PC-9 (cell line): ENCODE data around the gene KEL. TPM values are rescaled to one million over a fixed set of nuclear protein-coding genes. Genes with fewer than 3 reads are reported as not detected.

ENCODE experiments used
- BruUV-seq: library from RNA; stranded (reverse); fragments of 400-500 nt; replicated peaks from 2 replicates; lab custom pipeline; 2021; lab: Mats Ljungman, UMichigan
- CTCF ChIA-PET: fragments of 300-600 bp; sonication (Branson Sonifier 250); formaldehyde crosslinking; loops from one replicate; lab custom pipeline; 2022; ENCODE audit warnings: antibody characterized with exemption; lab: Charles Lee
- POLR2A ChIA-PET: fragments of 300-600 bp; sonication (Branson Sonifier 250); formaldehyde crosslinking; loops from one replicate; lab custom pipeline; 2022; ENCODE audit warnings: antibody characterized with exemption; ENCODE audit not compliant: unreplicated experiment; lab: Charles Lee
- DNase-seq, 2 experiments: peaks; one replicate each; pipeline versions ENCODE4 v3.0.0 to v3.0.0-alpha.2; 2015 to 2022; ENCODE audit warnings: mixed read lengths in 1 of 2
- H2AFZ ChIP-seq: fragments of 200-600 bp; sonication (generic); 2 replicates; pipeline ENCODE4 v1.8.1; 2017; ENCODE audit warnings: antibody characterized with exemption
- H3F3A ChIP-seq: fragments of 200-600 bp; sonication (generic); 2 replicates; pipeline ENCODE4 v1.8.1; 2017; ENCODE audit warnings: antibody characterized with exemption, mild to moderate bottlenecking, low read depth; ENCODE audit not compliant: insufficient read depth
- H3K27ac ChIP-seq: fragments of 200-600 bp; sonication (generic); 2 replicates; pipeline ENCODE4 v1.6.1; 2016; ENCODE audit warnings: mixed run types
- H3K27me3 ChIP-seq: fragments of 200-600 bp; sonication (generic); 2 replicates; pipeline ENCODE4 v1.6.1; 2016; ENCODE audit warnings: low read depth, mixed run types; ENCODE audit not compliant: insufficient read depth
- H3K36me3 ChIP-seq: fragments of 200-600 bp; sonication (generic); 2 replicates; pipeline ENCODE4 v1.6.1; 2016; ENCODE audit warnings: low read depth, mixed run types
- H3K4me1 ChIP-seq: fragments of 200-600 bp; sonication (generic); replicated peaks from 2 replicates; pipeline ENCODE4 v1.6.1; 2016; ENCODE audit warnings: mixed run types; ENCODE audit not compliant: insufficient read depth
- H3K4me2 ChIP-seq: fragments of 200-600 bp; sonication (generic); 2 replicates; pipeline ENCODE4 v1.6.1; 2017; ENCODE audit warnings: mixed run types
- H3K4me3 ChIP-seq: fragments of 200-600 bp; sonication (generic); 2 replicates; pipeline ENCODE4 v1.6.1; 2016; ENCODE audit warnings: mixed run types
- H3K79me2 ChIP-seq: fragments of 200-600 bp; sonication (generic); 2 replicates; pipeline ENCODE4 v1.6.1; 2017; ENCODE audit warnings: low read depth, mixed run types
- H3K9me2 ChIP-seq: fragments of 200-600 bp; sonication (generic); 2 replicates; pipeline ENCODE4 v1.8.1; 2017; ENCODE audit warnings: mild to moderate bottlenecking; ENCODE audit not compliant: insufficient read depth
- H3K9me3 ChIP-seq: fragments of 200-600 bp; sonication (generic); 2 replicates; pipeline ENCODE4 v1.8.1; 2016; ENCODE audit warnings: low read depth; ENCODE audit not compliant: insufficient read depth
- H4K20me1 ChIP-seq: fragments of 200-600 bp; sonication (generic); 2 replicates; pipeline ENCODE4 v1.8.1; 2017; ENCODE audit not compliant: insufficient read depth
- EZH2 ChIP-seq: fragments of 200-600 bp; sonication (generic); IDR thresholded peaks from 2 replicates; pipeline ENCODE4 v1.8.0; 2017; ENCODE audit warnings: antibody characterized with exemption, low read depth
- intact Hi-C: fragments of 100-400 bp; cut with micrococcal nuclease; formaldehyde crosslinking; loops from one replicate; pipeline ENCODE4 v1.10.0; 2022; ENCODE audit not compliant: unreplicated experiment
- total RNA-seq: library from RNA; stranded (reverse); gene quantifications from 2 replicates; pipeline ENCODE4 v1.2.3, GENCODE V29; 2021
- TF ChIP-seq, protein P1 (sequence below): fragments of 200-600 bp; sonication (generic); conservative IDR thresholded peaks from 2 replicates; pipeline ENCODE4 v1.6.1; 2017; ENCODE audit warnings: mixed run types, antibody characterized with exemption, mild to moderate bottlenecking, moderate library complexity

KEL gene
- total RNA-seq, 1 experiment from 2014 or later, result 0.46 TPM

DNA sequence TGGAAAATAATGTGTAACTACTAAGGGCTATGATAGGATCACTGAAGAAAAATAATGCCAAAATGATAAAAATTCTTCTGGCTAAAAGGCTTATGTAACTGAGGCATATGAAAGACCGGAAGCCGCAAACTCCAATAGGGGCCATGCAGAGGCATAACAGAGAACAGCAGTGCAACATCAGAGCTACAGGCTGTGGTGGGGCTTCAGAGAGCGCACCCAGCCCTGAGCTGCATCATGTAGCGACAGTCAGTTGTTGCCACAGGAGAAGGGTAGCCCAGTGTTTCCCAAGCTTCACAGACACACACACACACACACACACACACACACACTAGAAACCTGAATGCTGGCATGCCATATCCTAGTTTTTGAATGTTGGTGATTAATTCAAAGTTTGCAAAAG, 13.6 kb downstream of the KEL start:
- Histone ChIP-seq H3K4me1 (no peaks in the 10 kb centered on the region), H3K9me2 (no peaks in the 10 kb centered on the region), H3K4me3 (no peak overlapping the region), H4K20me1 (no peaks in the 10 kb centered on the region), H3K79me2 (no peaks in the 10 kb centered on the region), H3K27ac (no peak overlapping the region), H3K27me3 (0 out of 2 replicates have a peak, but pooled peaks cover 14% of the 10 kb centered on the region), H2AFZ (no peak overlapping the region), H3K36me3 (no peaks in the 10 kb centered on the region), H3F3A (no peaks in the 10 kb centered on the region), H3K4me2 (no peak overlapping the region), H3K9me3 (no peaks in the 10 kb centered on the region)
- TF ChIP-seq, protein P1, sequence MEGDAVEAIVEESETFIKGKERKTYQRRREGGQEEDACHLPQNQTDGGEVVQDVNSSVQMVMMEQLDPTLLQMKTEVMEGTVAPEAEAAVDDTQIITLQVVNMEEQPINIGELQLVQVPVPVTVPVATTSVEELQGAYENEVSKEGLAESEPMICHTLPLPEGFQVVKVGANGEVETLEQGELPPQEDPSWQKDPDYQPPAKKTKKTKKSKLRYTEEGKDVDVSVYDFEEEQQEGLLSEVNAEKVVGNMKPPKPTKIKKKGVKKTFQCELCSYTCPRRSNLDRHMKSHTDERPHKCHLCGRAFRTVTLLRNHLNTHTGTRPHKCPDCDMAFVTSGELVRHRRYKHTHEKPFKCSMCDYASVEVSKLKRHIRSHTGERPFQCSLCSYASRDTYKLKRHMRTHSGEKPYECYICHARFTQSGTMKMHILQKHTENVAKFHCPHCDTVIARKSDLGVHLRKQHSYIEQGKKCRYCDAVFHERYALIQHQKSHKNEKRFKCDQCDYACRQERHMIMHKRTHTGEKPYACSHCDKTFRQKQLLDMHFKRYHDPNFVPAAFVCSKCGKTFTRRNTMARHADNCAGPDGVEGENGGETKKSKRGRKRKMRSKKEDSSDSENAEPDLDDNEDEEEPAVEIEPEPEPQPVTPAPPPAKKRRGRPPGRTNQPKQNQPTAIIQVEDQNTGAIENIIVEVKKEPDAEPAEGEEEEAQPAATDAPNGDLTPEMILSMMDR, result no peak
- TF ChIP-seq EZH2, result no peak
- intact Hi-C loops, result no loop called here
- DNase-seq, result no peak
- ChIA-PET POLR2A (no interaction called here), CTCF (no interaction called here)
- BruUV-seq, result no TSS peak

GRCh38 chr7:142945001-142945400, 17.2 kb downstream of the KEL start:
- H2AFZ ChIP-seq, result no peak overlapping the region
- POLR2A ChIA-PET, result no interaction called here
- no peaks in the 10 kb centered on the region for H3F3A ChIP-seq
- intact Hi-C loops, result no loop called here
- TF ChIP-seq, protein P1, result no peak
- no peak for TF ChIP-seq EZH2
- DNase-seq, result no peak
- H3K79me2 ChIP-seq, result no peaks in the 10 kb centered on the region
- CTCF ChIA-PET, result no interaction called here
- no peak overlapping the region for H3K4me2 ChIP-seq
- H3K27ac ChIP-seq, result no peak overlapping the region
- H3K4me1 ChIP-seq, result no peaks in the 10 kb centered on the region
- no peaks in the 10 kb centered on the region for H3K9me2 ChIP-seq
- no peak overlapping the region for H3K4me3 ChIP-seq
- no TSS peak for BruUV-seq
- no peaks in the 10 kb centered on the region for H3K36me3 ChIP-seq
- no peaks in the 10 kb centered on the region for H3K9me3 ChIP-seq
- H3K27me3 ChIP-seq, result 0 out of 2 replicates have a peak, but pooled peaks cover 4% of the 10 kb centered on the region
- no peaks in the 10 kb centered on the region for H4K20me1 ChIP-seq

GRCh38 chr7:142943706-142944268, 18.4 kb downstream of the KEL start:
- Histone ChIP-seq H3K36me3 (no peaks in the 10 kb centered on the region), H3K9me2 (no peaks in the 10 kb centered on the region), H3F3A (no peaks in the 10 kb centered on the region), H3K4me1 (no peaks in the 10 kb centered on the region), H2AFZ (no peak overlapping the region), H3K4me3 (no peak overlapping the region), H3K9me3 (no peaks in the 10 kb centered on the region), H3K27ac (no peak overlapping the region), H3K27me3 (0 out of 2 replicates have a peak, but pooled peaks cover 4% of the 10 kb centered on the region), H4K20me1 (no peaks in the 10 kb centered on the region), H3K79me2 (no peaks in the 10 kb centered on the region), H3K4me2 (no peak overlapping the region)
- TF ChIP-seq, protein P1, result no peak
- TF ChIP-seq EZH2, result no peak
- DNase-seq, result no peak
- intact Hi-C loops, result no loop called here
- ChIA-PET CTCF (no interaction called here), POLR2A (no interaction called here)
- no TSS peak for BruUV-seq
